Measurements from ENCODE around the gene GLT6D1.
"Not testable (repeated sequence)": the region's sequence is repeated elsewhere in the genome, so short reads cannot be mapped to it uniquely, and the experiment has no call there.

The GLT6D1 gene

DNA sequence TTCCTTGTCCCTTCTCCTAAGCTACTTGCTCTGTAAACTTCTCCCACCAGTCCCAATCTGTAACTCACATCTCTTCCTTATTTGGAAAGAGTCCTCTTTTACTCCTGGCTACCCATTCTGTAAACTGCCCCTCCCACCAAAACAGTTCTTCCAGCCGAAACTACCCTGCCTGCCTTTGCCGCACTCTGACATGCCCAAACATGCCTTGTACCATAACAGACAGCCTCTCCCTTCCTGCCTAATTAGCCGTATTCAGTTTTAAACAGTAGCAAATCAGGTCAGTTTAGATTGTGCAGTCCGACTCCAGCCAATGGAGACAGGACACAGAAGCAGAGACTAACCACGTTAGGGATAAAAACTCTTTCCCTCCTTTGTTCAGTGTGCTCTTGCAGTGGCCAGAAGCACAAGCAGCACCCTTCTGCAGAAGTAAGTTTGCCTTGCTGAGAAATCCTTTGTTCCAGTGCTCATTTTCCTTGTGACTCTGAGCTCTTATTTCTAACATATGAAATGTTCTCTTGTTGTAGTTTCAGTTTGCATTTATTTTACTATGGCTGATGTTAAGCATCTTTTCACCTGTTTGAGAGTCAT lies 5.4 kb upstream of the GLT6D1 start:
- DNase-seq = peak in 2 of 42 donors; percentile 0 to 3
- intact Hi-C loops (cut with DNase I) = no loop called here

DNA sequence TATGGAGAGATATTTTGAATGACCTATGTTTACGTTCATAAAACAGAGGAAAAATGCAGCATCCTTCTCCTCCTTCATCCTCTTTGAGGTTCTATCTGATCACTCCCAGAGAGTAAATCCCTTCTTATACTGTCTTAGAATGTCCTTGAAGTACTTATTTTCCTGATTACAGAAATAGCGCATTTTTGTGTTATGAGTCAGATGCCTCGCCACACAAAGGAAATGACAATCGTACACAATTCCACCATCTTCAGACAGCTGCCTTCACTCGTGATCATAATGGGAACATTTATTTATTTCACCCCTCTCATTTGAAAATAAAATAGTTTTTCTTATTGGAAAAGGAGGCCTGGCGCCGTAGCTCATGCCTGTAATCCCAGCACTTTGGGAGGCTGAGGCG lies 2.4 kb upstream of the GLT6D1 start:
- intact Hi-C loops (cut with DNase I) = no loop called here
- peak in 2 of 42 donors; percentile 7 to 8 for DNase-seq

DNA sequence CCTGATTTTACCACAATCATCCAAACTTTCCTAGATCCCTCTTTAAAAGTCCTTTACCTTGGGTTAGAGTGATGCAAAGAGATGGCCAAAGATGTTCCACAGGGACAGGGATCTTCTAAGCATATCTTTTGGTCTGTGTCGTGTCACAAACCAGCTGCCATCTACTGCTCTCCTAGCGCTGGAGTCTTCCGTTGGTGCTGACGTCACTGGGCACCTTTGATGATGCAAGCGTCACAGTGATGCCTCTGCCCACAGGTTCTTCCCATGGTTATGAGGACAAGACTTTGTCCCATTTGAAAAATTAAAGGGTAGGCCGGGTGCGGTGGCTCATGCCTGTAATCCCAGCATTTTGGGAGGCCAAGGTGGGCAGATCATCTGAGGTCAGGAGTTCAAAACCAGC lies 1.7 kb upstream of the GLT6D1 start:
- peak in 1 of 42 donors; percentile 10 for DNase-seq
- intact Hi-C loops (cut with DNase I) = no loop called here

DNA sequence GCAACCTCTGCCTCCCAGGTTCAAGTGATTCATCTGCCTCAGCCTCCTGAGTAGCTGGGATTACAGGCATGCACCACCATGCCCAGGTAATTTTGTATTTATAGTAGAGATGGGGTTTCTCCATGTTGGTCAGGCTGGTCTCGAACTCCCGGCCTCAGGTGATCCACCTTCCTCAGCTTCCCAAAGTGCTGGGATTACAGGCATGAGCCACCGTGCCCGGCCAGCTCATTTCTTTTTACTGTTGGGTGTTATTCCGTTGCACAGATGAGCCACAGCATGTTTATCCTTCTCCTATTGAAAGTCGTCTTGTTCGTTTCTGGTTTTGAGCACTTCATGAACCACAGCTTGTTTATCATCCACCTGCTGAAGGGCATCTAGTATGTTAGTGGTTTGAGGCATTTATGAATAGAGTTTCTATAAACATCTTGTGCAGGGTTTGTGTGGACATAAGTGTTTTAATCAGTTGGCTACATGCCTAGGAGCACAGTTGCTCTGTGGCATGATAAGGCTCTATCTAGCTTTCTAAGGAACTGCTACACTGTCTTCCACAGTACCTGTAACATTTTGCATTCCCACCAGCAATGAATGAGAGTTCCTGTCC lies 2.3 kb downstream of the GLT6D1 start:
- peak in 1 of 42 donors; percentile 4 for DNase-seq
- intact Hi-C loops (cut with DNase I) = not testable (repeated sequence)

DNA sequence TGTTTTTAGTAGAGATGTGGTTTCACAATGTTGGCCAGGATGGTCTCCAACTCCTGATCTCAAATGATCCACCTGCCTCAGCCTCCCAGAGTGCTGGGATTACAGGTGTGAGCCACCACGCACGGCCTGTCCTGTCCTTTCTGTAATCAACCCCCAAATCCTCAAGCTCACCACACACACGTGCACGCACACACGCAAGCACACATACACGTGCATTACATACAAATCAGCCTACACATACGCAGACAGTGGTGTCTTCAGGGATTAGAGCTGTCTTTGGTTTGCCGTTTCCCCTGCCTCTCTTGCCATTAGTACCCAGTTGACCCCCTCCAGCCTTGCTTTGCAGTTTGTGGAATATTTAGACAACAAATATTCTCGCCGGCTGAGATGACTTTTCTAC lies 6.5 kb downstream of the GLT6D1 start:
- no peak for DNase-seq
- intact Hi-C loops (cut with DNase I) = no loop called here

DNA sequence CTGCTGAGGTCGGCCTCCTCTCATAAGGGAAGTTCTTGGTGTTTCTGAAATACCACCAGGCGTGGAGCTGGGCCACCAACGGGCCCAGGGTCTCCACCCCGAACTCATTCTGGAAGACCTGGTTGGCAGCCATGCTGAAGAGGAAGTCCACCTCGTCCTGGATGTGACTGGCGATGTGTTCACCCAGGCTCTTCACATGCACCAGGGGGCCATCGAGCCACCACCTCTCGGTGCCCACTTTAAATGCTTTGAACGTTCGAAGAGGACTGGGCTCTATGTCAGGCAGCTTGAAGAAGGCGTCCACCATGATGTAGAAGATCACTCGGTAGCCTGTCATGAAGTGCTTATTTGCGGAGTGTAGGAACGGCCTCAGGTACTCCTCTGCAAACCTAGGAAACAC lies 15.1 kb downstream of the GLT6D1 start:
- DNase-seq = no peak
- intact Hi-C loops (cut with DNase I) = no loop called here

DNA sequence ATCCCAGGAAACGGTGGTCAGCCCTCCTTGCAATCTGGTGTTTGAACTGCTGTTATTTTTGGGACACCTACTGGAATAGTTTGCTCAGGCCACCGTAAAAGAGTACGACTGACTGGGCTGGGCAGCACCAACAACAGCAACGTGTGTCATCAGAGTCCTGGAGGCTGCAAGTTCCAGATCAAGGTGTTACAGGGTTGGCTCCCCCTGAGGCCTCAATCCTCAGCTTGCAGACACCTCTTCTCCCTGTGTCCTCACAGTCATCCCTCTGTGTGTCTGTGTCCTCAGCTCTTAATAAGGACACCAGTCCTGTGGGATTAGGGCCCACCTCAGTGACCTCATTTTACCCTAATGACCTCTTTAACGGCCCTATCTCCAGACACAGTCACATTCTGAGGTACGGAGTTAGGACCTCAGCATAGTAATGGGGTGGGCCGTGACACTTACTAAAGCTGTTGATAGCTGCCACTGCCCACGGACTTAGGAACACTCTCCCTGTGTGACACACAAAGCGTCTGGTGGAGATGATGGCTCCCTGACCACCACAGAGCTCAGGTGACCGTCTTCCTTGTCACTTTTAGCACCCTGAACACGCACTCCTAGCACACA lies 16.8 kb downstream of the GLT6D1 start:
- intact Hi-C loops (cut with DNase I) = no loop called here
- DNase-seq = peak in 1 of 42 donors; percentile 22

DNA sequence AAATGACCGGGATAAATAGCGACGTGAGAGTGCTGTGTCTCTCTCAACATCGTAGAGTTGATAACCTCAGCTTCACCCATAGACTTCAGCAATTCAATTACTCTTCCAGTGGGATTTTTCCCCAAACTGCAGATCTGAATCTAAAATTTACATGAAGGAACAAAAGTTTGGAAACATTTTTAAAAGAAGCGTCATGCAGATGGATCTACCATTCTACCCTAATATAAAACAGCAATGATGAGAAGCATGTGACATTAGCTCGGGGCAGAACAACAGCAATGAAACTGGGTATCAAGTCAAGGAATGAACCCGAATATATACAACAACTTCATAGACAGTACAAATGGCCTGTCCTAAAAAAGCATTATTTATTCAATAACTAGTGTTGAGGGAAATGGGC lies 18.8 kb downstream of the GLT6D1 start:
- intact Hi-C loops (cut with DNase I) = no loop called here
- peak in 1 of 42 donors; percentile 0 for DNase-seq

DNA sequence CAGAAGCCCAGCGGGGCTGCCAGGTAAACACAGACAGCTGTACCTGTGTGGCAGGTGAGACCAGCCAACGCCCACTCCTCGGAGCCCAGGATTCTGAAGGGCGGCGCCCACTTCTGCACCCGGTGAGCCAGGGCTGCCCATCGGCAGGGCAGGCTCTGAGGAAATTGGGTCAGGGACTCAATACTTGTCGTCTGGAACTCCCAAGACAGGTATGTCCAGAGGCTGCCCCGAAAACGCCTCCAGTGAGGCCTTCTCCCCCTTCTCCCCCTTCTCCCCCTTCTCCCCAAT lies 19.8 kb downstream of the GLT6D1 start:
- DNase-seq = peak in 1 of 42 donors; percentile 28
- intact Hi-C loops (cut with DNase I) = no loop called here

DNA sequence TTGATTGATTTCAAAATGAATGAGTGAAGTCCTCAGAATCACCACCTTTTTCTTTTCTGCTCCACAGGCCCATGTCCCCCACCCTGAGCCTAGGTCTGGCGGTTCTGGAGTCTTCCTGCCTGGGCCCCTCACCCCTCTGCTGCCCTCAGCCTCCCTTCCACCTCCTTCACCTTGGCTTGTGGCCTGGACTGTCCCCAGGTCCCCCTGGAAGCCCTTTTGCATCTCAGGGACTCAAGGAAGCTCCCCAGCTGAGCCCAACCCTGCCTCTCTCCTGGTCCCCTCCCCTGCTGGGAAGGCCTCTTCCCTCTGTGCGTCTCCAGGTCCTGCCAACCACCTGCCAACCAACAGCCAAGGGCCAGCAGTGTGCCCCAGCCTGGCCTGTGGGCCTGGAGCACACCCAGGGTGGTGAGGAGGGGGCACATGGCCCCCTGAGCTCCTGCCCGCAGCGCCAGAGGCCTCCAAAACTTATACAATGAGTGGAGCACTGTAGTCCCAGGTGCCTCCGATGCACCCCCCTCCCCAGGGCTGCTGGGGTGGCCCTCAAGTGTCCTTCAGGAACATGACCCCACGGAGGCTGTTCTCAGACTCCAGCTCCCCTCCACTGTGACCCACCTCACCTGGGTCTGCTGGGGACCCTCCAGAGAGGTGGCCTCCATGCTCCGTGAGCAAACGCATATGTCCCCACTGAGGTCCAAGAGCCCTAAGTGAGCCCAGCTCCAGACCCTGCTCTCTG lies 20.3 kb downstream of the GLT6D1 start:
- DNase-seq = no peak
- intact Hi-C loops (cut with DNase I) = no loop called here

DNA sequence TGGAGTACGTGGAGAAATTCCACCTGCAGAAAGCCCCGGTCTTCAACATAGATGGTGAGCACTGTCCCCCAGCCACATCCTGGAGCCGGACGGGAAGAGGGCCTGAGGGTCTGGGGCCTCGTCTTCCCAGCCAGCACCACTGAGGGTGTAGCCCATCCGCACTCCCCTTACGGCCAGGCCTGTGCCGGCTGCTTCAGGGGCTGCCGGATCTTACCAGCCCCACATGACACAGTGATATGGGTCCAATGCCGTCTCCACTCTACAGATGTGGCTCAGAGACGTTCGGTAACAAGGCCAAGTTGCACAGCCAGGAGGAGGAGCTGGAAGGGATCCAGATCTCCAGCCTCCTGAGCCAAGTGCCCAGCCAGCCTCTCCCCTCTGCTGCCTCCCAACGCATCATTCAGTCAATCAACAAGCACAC lies 21.3 kb downstream of the GLT6D1 start:
- DNase-seq = peak in 1 of 42 donors; percentile 27

DNA sequence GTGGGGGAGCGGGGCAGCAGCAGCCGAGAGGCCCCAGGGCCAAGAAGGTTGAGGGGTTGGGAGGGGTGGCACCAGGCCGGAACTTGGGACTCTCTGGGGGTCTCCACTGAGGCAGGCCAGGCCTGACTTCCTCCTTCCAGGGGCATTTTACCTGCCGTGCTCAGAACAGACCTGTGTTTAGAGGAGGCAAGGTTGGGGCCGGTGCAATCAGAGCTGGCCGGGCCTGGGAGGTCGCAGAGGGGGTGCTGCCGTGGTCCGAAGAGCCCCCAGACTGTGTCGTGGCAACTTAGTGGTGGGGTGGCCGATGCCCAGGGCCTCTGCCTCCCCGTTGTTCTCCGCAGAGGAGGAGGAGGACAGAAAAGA lies 21.8 kb downstream of the GLT6D1 start:
- intact Hi-C loops (cut with DNase I) = no loop called here
- DNase-seq = peak in 2 of 42 donors; percentile 8 to 12

More for the DNA sequence above, 21.3 kb downstream of the GLT6D1 start:
- intact Hi-C loops (cut with DNase I) = no loop called here

DNA sequence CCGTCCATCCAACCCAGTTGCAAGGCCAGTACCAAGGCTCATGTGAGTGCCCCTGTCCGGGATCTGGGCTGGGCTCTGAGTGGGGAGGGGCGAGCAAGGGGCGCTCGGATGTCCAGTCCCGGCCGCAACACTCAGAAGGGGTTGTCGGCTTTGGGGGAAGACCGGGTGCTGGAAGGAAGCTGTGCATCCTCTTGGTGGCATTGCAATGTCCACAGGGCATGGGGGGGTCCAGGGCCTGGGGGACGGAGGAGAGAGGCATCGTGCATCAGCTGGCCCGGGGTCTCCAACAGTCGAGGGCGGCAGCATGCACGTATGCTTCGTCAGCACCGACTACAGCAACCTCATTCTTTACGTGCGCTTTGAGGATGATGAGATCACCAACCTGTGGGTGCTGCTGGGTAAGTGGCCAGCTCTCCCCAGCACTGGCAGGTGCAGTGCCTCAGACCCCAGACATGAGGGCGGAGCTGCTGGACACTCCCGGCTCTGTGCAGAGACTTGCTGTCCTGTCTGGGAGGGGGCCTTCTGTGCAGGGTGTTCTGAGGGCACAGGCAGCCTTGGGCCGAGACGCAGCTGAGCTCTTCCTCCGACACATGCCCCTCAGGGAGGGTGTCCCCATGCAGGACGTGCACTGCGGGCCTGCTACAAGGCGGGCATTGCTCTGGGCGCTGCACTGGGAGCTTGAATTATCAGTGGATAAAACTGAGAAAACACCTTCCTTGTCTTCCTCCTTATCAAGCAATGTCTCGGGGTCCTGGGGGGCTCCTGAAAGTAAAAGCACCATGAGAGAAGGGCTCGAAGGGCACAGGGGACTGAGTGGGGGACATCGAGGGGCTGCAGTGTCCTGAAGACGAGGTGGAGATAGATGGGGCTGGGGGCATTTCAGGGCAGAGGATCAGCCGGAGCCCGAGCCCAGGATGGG lies 22.5 kb downstream of the GLT6D1 start:
- DNase-seq = peak in 3 of 42 donors; percentile 14 to 39 (median 34)
- intact Hi-C loops (cut with DNase I) = no loop called here

DNA sequence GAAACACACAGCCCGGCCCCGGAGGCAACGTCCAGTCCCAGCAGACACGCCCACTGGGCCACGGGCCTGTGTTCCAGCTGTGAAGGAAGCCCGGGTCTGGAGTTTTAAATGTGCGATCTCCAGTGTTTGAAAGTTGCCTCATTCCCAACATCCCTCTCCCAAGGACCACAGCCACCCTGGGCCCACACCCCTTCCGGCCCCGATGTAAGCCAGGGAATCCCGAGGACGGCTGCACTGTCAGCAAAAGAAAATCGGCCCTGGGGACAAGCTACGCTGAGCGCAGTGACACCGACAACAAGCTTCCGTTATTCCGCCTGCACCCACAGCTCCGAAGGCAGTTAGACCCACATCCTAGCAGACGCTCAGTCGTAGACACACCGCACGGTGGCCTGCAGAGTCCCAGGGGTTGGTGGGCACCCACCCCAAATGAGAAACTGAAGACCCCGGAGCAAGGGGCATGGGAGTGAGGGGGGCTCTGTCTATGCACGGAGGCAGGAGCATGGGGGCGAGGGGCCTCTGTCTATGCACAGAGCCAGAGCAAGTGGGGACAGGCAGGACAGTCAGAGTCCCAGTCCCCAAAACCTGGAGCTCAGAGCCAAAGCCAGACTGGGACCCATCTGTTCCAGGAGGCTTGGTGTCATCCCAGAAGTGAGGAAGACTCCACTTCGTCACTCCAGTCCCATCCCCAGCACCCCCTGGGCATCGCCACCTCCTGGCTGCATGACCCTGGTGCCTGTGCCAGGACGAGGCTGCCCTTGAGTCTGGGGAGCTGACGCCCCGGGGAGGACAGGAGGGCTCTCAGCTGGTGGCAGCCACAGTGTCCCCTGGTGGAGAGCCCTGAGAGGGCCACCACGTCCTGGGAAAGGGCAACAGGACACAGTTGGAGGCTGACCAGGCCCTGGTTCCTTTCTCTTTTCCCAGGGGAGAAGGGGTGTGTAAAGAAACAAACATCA lies 23.4 kb downstream of the GLT6D1 start:
- intact Hi-C loops (cut with DNase I) = no loop called here
- peak in 4 of 42 donors; percentile 5 to 35 (median 25) for DNase-seq

DNA sequence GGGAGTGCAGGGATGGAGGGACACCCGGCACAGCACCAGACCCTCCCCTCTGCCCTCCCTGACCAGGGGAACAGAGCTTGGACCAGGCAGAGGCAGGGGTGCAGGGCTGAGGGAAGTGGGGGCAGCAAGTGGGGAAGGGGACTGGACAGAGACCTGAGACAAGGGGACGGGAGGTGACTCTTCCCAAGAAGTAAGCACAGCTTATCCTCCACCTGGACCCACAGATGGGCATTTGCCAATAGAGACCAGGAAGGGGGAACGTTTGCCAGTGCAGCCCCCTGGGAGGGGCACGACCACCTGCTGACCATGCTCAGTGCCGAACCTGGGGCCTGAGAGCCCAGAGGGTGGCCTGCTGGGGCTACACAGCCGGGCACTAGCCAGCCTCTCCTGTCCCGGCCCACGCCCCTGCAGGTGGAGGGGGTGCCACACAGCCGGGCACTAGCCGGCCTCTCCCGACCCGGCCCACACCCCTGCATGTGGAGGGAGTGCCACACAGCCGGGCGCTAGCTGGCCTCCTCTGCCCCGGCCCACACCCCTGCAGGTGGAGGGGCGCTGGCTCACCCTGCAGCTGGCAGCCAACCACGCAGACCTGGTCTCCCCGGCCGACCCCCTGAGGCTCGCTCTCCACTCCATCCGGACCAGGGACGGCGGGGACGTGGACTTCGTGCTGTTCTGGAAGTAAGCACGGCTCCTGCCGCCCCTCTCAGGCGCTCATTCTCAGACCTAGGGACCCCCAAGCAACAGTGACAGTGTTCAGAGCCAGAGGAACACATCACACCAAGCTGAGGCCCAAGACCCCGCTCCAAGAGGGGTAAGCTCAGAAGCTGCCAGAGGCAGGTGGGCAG lies 24.3 kb downstream of the GLT6D1 start:
- intact Hi-C loops (cut with DNase I) = no loop called here
- peak in 2 of 42 donors; percentile 22 to 29 for DNase-seq

DNA sequence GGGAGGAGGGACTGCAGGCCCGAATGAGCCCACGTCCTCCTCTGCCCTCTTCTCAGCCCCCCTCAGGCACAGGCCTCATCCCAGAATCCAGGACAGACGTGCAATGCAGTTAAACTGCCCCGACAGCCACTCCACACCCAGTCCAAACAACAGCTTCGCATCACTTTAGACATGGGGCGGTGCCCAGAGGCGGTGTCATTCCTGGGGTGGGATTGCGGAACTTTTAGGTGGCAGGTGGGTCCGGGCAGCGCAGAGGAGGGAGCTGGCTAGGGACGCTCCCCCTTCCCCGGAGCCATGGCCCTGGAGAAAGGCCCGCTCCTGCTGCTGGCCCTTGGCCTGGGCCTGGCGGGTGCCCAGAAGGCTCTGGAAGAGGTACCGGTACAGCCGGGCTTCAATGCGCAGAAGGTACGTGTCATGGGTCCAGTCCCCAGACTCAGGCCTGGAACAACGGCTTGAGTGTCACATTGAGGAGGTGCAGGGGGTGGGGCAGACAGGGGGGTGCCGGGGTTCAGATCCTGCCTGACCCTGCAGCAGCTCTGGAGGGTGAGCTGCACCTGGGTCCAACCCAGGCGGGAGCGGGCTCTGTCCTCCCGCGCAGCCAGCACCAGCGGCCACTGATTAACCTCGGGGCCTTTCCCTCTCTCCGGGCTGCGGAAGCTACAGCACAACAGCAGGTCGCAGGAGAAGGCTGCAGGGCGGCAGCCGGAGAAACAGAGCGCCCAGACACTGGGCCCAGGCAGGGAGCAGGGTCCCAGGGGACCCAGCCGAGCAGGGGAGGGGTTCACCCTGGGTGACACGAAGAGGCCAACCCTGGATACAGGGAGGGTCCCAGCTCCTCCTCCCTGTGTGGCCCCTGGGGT lies 25.2 kb downstream of the GLT6D1 start:
- DNase-seq = peak in 3 of 42 donors; percentile 7 to 28 (median 20)
- intact Hi-C loops (cut with DNase I) = no loop called here

Data from head of caudate nucleus (tissue), 42 donors.